ENCODE results near the gene RAPGEF1. TPM values are rescaled to one million over a fixed set of nuclear protein-coding genes. Genes with fewer than 3 reads are reported as not detected.

Gene RAPGEF1
- total and polyA plus RNA-seq, 2 donors (not counting 3 experiments of a cell fraction or from before 2014, with no cell fraction given) = 50.0 to 124 TPM

GRCh38 chr9:131605770-131606590 lies 133.9 kb downstream of the RAPGEF1 start:
- TF ChIP-seq FOS (IDR thresholded peaks at IDR 0.05; ENCODE audit: borderline replicate concordance, insufficient read depth, low read length) (no peak), CTCF (IDR thresholded peaks at IDR 0.05; ENCODE audit: extremely low read depth in 1 of 2, insufficient read depth in 1 of 2, low read depth in 1 of 2, low read length in 2 of 2) (no peak), JUN (IDR thresholded peaks at IDR 0.05; ENCODE audit: borderline replicate concordance, insufficient read depth, insufficient read length, low read depth) (no peak), POLR2A (IDR thresholded peaks at IDR 0.05; ENCODE audit: low read depth, low read length) (no peak), MYC (IDR thresholded peaks at IDR 0.05; ENCODE audit: low read depth, low read length) (no peak), EZH2 (IDR thresholded peaks at IDR 0.05; ENCODE audit: borderline replicate concordance, low read depth, low read length, severe bottlenecking) (no peak), POLR2AphosphoS5 (IDR thresholded peaks at IDR 0.05; ENCODE audit: insufficient read depth, low read depth, low read length) (no peak), GATA2 (IDR thresholded peaks at IDR 0.05; ENCODE audit: insufficient read depth, insufficient read length, low read depth, low read length) (no peak)
- TF ChIP-seq, protein P1, sequence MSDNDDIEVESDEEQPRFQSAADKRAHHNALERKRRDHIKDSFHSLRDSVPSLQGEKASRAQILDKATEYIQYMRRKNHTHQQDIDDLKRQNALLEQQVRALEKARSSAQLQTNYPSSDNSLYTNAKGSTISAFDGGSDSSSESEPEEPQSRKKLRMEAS (IDR thresholded peaks at IDR 0.05; ENCODE audit: insufficient read depth, insufficient read length) = no peak
- no peaks in the 10 kb centered on the region for H3K79me2 ChIP-seq (ENCODE audit: control insufficient read depth, insufficient read depth, low read length)
- H3K27me3 ChIP-seq (ENCODE audit: control insufficient read depth in 2 of 2, insufficient read depth in 2 of 2, low read length in 2 of 2) = no peaks in the 10 kb centered on the region
- no peaks in the 10 kb centered on the region for H3K9me1 ChIP-seq (replicated peaks; ENCODE audit: control insufficient read depth, extremely low read depth, insufficient read depth, low read length)
- DNase-seq (ENCODE audit: low read depth, low spot score) = no peak
- no peak overlapping the region for H2AFZ ChIP-seq (ENCODE audit: low read depth, low read length)
- dilution Hi-C loops (cut with MboI; ENCODE audit: extremely low pct_ligation_motif_present, low sequenced_read_pairs) (no loop called here), intact Hi-C loops (cut with micrococcal nuclease) (no loop called here)
- ChIA-PET CTCF (no interaction called here), POLR2A (no interaction called here)
- no peaks in the 10 kb centered on the region for H4K20me1 ChIP-seq (replicated peaks; ENCODE audit: control insufficient read depth, extremely low read depth, insufficient read depth, low read length)
- peaks cover 17% of the 10 kb centered on the region for H3K4me1 ChIP-seq (ENCODE audit: control insufficient read depth, extremely low read depth, insufficient read depth, low read length)
- no peak overlapping the region for H3K4me2 ChIP-seq (ENCODE audit: insufficient read depth, low read length)
- no peak overlapping the region for H3K4me3 ChIP-seq (replicated peaks in 1 of 3; ENCODE audit: insufficient read depth in 1 of 3, low read depth in 1 of 3, low read length in 3 of 3)
- H3K9ac ChIP-seq (replicated peaks; ENCODE audit: extremely low read depth, insufficient read depth, low read length) = no peak overlapping the region
- no peaks in the 10 kb centered on the region for H3K9me3 ChIP-seq (replicated peaks; ENCODE audit: control insufficient read depth, insufficient read depth, low read length)
- no peak overlapping the region for H3K27ac ChIP-seq (ENCODE audit: insufficient read depth, low read depth, low read length)
- no TSS peak for BruUV-seq (replicated peaks)
- H3K36me3 ChIP-seq (ENCODE audit: control insufficient read depth in 2 of 2, extremely low read depth in 1 of 2, insufficient read depth in 2 of 2, low read length in 2 of 2) = peaks cover 0 to 24% of the 10 kb centered on the region in 2 experiments
- no peak for FAIRE-seq
